Left ventricle myocardium inferior (tissue), 1 donor: Measurements from ENCODE around the gene GGTA1. TPM values are rescaled to one million over a fixed set of nuclear protein-coding genes. Genes with fewer than 3 reads are reported as not detected.

Source experiments
- DNase-seq: peaks from one replicate; pipeline ENCODE4 v3.0.0-alpha.2; 2020
- H3K27ac ChIP-seq: fragments of 200-600 bp; replicated peaks from 2 replicates; pipeline ENCODE4 v1.8.0; 2021
- H3K27me3 ChIP-seq: fragments of 200-600 bp; 2 replicates; pipeline ENCODE4 v1.8.0; 2021; ENCODE audit warnings: low read depth
- H3K36me3 ChIP-seq: fragments of 200-600 bp; 2 replicates; pipeline ENCODE4 v1.8.0; 2021
- H3K4me1 ChIP-seq: fragments of 200-600 bp; 2 replicates; pipeline ENCODE4 v1.8.0; 2021
- H3K4me3 ChIP-seq: fragments of 200-600 bp; 2 replicates; pipeline ENCODE4 v1.8.0; 2021; ENCODE audit warnings: mild to moderate bottlenecking, moderate library complexity
- H3K9me3 ChIP-seq: fragments of 200-600 bp; replicated peaks from 2 replicates; pipeline ENCODE4 v1.8.0; 2021
- intact Hi-C: fragments of 100-400 bp; cut with micrococcal nuclease; formaldehyde crosslinking; loops from one replicate; pipeline ENCODE4 v1.11.0; 2022
- total RNA-seq: library from RNA; stranded (reverse); fragmentation: NEBNext Ultra II Directional; extraction: Animal tissue kit (Norgen Biotek cat#: 25700); gene quantifications from one replicate; pipeline ENCODE4 v1.2.1, GENCODE V29; 2021
- TF ChIP-seq, protein P1 (sequence below): fragments of 200-600 bp; IDR thresholded peaks from 2 replicates; pipeline ENCODE4 v1.8.0; 2021; ENCODE audit warnings: antibody characterized with exemption, mild to moderate bottlenecking, borderline replicate concordance
- donor health status: DM: no; HTN: yes; CAD: no; lungs with severe emphysema.

The GGTA1 gene
- total RNA-seq, 1 donor from 2014 or later, result 34.1 TPM

DNA sequence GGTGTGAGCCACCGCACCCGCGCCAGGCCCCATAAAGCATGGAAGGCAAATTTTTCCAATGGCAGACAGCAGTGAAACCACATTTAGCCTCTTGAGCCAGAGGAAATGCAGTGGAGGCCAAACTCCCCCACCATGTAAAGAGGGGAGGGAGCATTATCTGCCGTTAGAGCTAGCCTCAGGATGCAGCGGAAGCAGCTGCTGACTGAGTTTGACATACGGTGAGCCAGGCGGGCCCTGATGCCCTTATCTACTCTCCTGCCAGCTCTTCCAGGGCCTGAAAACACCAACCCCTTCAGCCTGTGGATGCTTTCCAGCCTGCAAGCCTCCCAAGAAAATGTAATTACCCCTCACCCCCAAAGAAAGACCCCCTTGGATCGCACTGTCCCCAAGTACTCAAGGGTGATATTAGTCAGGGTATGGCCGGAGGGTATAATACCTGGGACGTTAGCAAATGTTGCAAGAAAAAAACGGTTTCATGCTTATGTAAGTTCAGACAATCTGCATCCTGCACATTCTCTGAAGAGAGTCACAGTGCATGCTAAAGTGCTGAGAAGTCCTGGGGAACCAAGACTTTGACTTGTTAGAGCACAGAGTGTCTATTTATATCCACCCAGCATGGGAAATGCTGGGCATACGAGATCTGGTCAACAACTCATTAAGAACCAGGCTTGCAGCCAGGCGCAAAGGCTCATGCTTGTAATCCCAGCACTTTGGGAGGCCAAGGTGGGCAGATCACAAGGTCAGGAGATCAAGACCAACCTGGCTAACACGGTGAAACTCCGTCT, 11.3 kb upstream of the GGTA1 start:
- DNase-seq, result peak; percentile 44

DNA sequence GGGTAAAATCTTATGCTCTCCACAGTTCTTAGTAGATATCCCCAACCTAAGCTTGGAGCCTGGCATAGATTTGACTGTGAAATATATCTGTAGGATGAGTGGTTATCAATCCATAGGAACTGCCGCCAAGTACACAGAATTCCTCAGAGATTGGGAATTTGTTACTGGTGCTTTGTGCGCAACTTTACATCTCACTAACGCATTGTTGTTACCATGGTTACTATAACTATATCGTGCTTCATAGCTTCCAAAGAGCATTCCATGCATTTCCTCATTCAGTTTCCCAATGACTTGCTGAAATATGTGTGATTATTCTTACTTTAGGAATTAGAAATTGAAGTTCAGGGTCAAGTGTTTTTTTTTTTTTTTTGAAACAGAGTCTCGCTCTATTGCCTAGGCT, 9.5 kb upstream of the GGTA1 start:
- peaks cover 33% of the 10 kb centered on the region for H3K4me1 ChIP-seq
- DNase-seq, result no peak
- H3K9me3 ChIP-seq, result no peaks in the 10 kb centered on the region
- H3K27me3 ChIP-seq, result no peaks in the 10 kb centered on the region
- H3K27ac ChIP-seq, result no peak overlapping the region
- no peak overlapping the region for H3K4me3 ChIP-seq
- intact Hi-C loops, result no loop called here
- H3K36me3 ChIP-seq, result no peaks in the 10 kb centered on the region
- TF ChIP-seq, protein P1, sequence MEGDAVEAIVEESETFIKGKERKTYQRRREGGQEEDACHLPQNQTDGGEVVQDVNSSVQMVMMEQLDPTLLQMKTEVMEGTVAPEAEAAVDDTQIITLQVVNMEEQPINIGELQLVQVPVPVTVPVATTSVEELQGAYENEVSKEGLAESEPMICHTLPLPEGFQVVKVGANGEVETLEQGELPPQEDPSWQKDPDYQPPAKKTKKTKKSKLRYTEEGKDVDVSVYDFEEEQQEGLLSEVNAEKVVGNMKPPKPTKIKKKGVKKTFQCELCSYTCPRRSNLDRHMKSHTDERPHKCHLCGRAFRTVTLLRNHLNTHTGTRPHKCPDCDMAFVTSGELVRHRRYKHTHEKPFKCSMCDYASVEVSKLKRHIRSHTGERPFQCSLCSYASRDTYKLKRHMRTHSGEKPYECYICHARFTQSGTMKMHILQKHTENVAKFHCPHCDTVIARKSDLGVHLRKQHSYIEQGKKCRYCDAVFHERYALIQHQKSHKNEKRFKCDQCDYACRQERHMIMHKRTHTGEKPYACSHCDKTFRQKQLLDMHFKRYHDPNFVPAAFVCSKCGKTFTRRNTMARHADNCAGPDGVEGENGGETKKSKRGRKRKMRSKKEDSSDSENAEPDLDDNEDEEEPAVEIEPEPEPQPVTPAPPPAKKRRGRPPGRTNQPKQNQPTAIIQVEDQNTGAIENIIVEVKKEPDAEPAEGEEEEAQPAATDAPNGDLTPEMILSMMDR, result no peak

More for the DNA sequence above, 11.3 kb upstream of the GGTA1 start:
- Histone ChIP-seq H3K4me3 (no peak overlapping the region), H3K27ac (peak overlapping the region; percentile 82), H3K36me3 (no peaks in the 10 kb centered on the region), H3K9me3 (no peaks in the 10 kb centered on the region), H3K4me1 (peaks cover 33% of the 10 kb centered on the region), H3K27me3 (no peaks in the 10 kb centered on the region)
- TF ChIP-seq, protein P1, result no peak
- intact Hi-C loops, result no loop called here

DNA sequence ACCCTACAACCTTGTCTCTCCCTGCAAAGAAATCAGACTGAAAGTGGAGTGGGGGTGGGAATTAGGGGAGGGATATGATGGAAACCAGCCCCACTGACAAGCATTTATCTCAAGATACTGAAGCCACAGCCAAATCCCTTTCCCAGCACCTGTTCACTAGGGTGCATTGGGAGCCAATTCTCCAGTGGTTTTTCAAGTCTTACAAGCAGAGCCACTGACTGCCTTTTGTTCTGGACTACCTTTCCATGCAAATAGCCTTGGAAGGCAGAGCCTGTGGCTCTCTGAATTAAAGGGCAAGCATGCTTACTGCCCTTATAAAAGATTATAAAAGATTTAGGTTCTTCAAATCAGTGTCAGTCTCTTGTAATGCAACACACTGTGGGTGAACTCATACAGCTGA, 8.8 kb upstream of the GGTA1 start:
- TF ChIP-seq, protein P1, result no peak
- intact Hi-C loops, result no loop called here
- peaks cover 33% of the 10 kb centered on the region for H3K4me1 ChIP-seq
- H3K27ac ChIP-seq, result peak overlapping the region; percentile 44
- no peak overlapping the region for H3K4me3 ChIP-seq
- DNase-seq, result no peak
- no peaks in the 10 kb centered on the region for H3K27me3 ChIP-seq
- no peaks in the 10 kb centered on the region for H3K36me3 ChIP-seq
- H3K9me3 ChIP-seq, result no peaks in the 10 kb centered on the region

DNA sequence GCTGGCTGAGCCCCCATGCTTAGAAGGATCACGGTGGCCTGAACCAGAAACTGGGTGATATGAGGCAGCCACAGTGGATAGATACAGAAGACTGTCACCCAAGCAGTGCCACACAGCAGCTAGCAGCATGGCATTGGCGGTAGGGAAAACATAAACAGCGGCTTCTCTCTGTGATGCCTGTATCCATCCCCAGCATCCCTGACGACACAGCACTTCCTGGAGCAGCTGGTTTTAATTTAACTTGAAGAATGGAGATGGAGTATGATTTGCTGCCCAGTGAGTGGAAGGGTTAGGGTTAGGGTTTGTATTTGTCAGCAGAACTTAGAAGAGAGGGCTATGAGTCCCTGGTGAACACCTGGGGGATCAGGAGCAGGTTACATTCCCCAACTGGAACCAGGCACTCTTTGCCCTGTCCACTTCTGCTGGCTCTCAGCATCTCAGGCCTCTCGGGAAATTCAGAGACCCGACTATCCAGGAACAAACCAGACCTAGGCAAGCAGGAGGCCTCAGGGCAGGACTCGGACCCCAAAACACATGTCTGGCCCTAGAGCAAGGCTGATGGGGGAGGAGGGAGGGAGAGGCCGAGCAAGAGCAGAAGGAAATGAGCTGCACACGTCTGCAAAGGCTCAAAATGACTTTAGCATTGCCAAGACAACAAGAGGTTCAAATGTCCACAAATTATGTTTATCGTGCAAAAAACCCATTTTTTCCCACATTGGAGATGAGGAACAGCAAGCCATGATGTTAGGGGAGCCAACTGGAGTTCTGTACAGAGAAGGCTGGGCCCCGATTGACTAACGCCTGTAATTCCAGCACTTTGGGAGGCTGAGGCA, 6.5 kb upstream of the GGTA1 start:
- peaks cover 27% of the 10 kb centered on the region for H3K4me1 ChIP-seq
- intact Hi-C loops, result no loop called here
- no peak overlapping the region for H3K27ac ChIP-seq

DNA sequence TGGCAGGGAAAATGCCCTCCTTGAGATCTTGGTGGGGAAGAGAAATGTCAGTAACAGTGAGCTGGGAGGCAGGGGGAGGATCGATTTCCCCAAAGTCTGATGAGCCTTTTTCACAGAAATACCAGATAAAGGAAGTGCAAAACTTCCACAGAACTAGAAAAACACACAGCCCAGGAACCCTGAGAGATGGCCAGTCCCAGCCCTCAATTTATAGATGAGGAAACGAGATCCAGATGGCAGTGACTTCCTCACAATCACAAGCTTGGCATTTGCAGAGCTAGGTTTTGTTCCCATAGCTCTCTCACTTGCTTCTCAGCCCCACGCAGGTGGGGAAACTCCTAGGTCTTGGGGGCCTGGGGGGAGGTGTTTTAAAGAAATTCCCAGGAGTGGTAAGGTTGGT, 3.8 kb upstream of the GGTA1 start:
- Histone ChIP-seq H3K27me3 (no peaks in the 10 kb centered on the region), H3K4me3 (no peak overlapping the region), H3K36me3 (no peaks in the 10 kb centered on the region), H3K4me1 (peaks cover 24% of the 10 kb centered on the region), H3K27ac (peak overlapping the region; percentile 45), H3K9me3 (no peaks in the 10 kb centered on the region)
- intact Hi-C loops, result no loop called here
- TF ChIP-seq, protein P1, result no peak
- no peak for DNase-seq

More for the DNA sequence above, 6.5 kb upstream of the GGTA1 start:
- no peak for DNase-seq
- Histone ChIP-seq H3K36me3 (no peaks in the 10 kb centered on the region), H3K27me3 (no peaks in the 10 kb centered on the region), H3K4me3 (no peak overlapping the region), H3K9me3 (no peaks in the 10 kb centered on the region)
- TF ChIP-seq, protein P1, result no peak
